SK-N-SH (cell line): ENCODE results near the gene DNAH9. TPM values are rescaled to one million over a fixed set of nuclear protein-coding genes. Genes with fewer than 3 reads are reported as not detected.

ENCODE experiments used
- CTCF ChIA-PET: fragments of 300-600, 350-600 bp; formaldehyde crosslinking; extraction: SDS; loops from one replicate; lab custom pipeline; 2021; lab: Yijun Ruan, JAX
- POLR2A ChIA-PET: fragments of 350-600 bp; sonication (Branson Sonifier 250); formaldehyde crosslinking; extraction: SDS; loops from one replicate; lab custom pipeline; 2020; ENCODE audit warnings: antibody characterized with exemption, inconsistent platforms; lab: Yijun Ruan, JAX
- DNase-seq: peaks from one replicate; pipeline ENCODE4 v3.0.0; 2012
- H2AFZ ChIP-seq: fragments of 200-600 bp; sonication (generic); 2 replicates; pipeline ENCODE4 v1.8.1; 2016; ENCODE audit warnings: antibody characterized with exemption, mild to moderate bottlenecking, low read depth
- H3F3A ChIP-seq: fragments of 200-600 bp; sonication (generic); replicated peaks from 2 replicates; pipeline ENCODE3; 2016; ENCODE audit warnings: antibody characterized with exemption, mild to moderate bottlenecking; ENCODE audit not compliant: insufficient read depth
- H3K27ac ChIP-seq, 2 experiments: fragments of 200-500 bp in 1 of 2; fragments of 200-600 bp in 1 of 2; sonication (Bioruptor generic) in 1 of 2; sonication (generic), shearing (Covaris generic) in 1 of 2; 2 replicates each; pipeline versions ENCODE4 v1.5.1 to v1.6.1; 2014 to 2016; ENCODE audit warnings: low read depth in 2 of 2, inconsistent platforms in 1 of 2, low read length in 1 of 2, mild to moderate bottlenecking in 1 of 2, mixed read lengths in 1 of 2
- H3K27me3 ChIP-seq: fragments of 200-600 bp; sonication (generic), shearing (Covaris generic); 2 replicates; pipeline ENCODE4 v1.6.1; 2016; ENCODE audit warnings: mixed run types; ENCODE audit not compliant: insufficient read depth
- H3K36me3 ChIP-seq, 2 experiments: fragments of 200-500 bp in 1 of 2; fragments of 200-600 bp in 1 of 2; sonication (Bioruptor generic) in 1 of 2; sonication (generic) in 1 of 2; replicated peaks in 1 of 2; 2 replicates each; pipeline versions ENCODE3 to v1.5.1; 2014 to 2016; ENCODE audit warnings: low read length in 1 of 2, mild to moderate bottlenecking in 1 of 2; ENCODE audit not compliant: insufficient read depth in 2 of 2, control insufficient read depth in 1 of 2
- H3K4me1 ChIP-seq, 2 experiments: fragments of 200-500 bp in 1 of 2; fragments of 200-600 bp in 1 of 2; sonication (Bioruptor generic) in 1 of 2; sonication (generic), shearing (Covaris generic) in 1 of 2; 2 replicates each; pipeline versions ENCODE4 v1.5.1 to v1.6.1; 2014 to 2016; ENCODE audit warnings: low read depth in 1 of 2, low read length in 1 of 2, mixed run types in 1 of 2; ENCODE audit not compliant: insufficient read depth in 2 of 2, control insufficient read depth in 1 of 2
- H3K4me2 ChIP-seq: fragments of 200-600 bp; sonication (generic), shearing (Covaris generic); 2 replicates; pipeline ENCODE4 v1.6.1; 2017; ENCODE audit warnings: mixed run types
- H3K4me3 ChIP-seq, 2 experiments: fragments of 200-500 bp in 1 of 2; fragments of 200-600 bp in 1 of 2; sonication (Bioruptor generic) in 1 of 2; sonication (generic), shearing (Covaris generic) in 1 of 2; 2 replicates each; pipeline versions ENCODE4 v1.5.1 to v1.8.1; 2014 to 2016; ENCODE audit warnings: low read depth in 2 of 2, inconsistent platforms in 1 of 2, low read length in 1 of 2, mild to moderate bottlenecking in 1 of 2, mixed read lengths in 1 of 2, moderate library complexity in 1 of 2
- H3K79me2 ChIP-seq: fragments of 200-600 bp; sonication (generic); 2 replicates; pipeline ENCODE4 v1.8.1; 2017; ENCODE audit warnings: mild to moderate bottlenecking; ENCODE audit not compliant: insufficient read depth
- H3K9ac ChIP-seq: fragments of 200-600 bp; sonication (generic); 2 replicates; pipeline ENCODE4 v1.6.1; 2017; ENCODE audit warnings: mixed run types
- H3K9me2 ChIP-seq: fragments of 200-600 bp; sonication (generic); 2 replicates; pipeline ENCODE4 v1.6.1; 2017; ENCODE audit warnings: mixed run types
- H3K9me3 ChIP-seq: fragments of 200-600 bp; sonication (generic); 2 replicates; pipeline ENCODE4 v1.6.1; 2017; ENCODE audit warnings: mixed run types, mild to moderate bottlenecking, moderate library complexity
- H4K20me1 ChIP-seq: fragments of 200-600 bp; sonication (generic); 2 replicates; pipeline ENCODE4 v1.6.1; 2017; ENCODE audit warnings: mild to moderate bottlenecking, mixed run types; ENCODE audit not compliant: insufficient read depth
- CHD2 ChIP-seq: fragments of 150-350 bp; IDR thresholded peaks from 2 replicates; pipeline ENCODE4 v1.6.1; 2018; ENCODE audit warnings: low read length; ENCODE audit not compliant: partially characterized antibody
- CTCF ChIP-seq: fragments of 200-600 bp; sonication (generic); IDR thresholded peaks from 2 replicates; pipeline ENCODE4 v1.6.1; 2017; ENCODE audit warnings: antibody characterized with exemption, mild to moderate bottlenecking, moderate library complexity
- ELF1 ChIP-seq: IDR thresholded peaks from 2 replicates; pipeline ENCODE4 v1.4.0; 2012
- EP300 ChIP-seq, 2 experiments: IDR thresholded peaks; 2 replicates each; pipeline versions ENCODE4 v1.4.0 to v1.6.1; 2012; ENCODE audit warnings: borderline replicate concordance in 1 of 2, low read depth in 1 of 2, low read length in 1 of 2
- EZH2phosphoT487 ChIP-seq: fragments of 200-600 bp; sonication (generic); IDR thresholded peaks from 2 replicates; pipeline ENCODE4 v1.6.1; 2017; ENCODE audit warnings: low read depth, mixed run types, mild to moderate bottlenecking, antibody characterized with exemption, moderate library complexity, borderline replicate concordance
- FOXJ3 ChIP-seq: sonication (generic); formaldehyde crosslinking; IDR thresholded peaks from 2 replicates; pipeline ENCODE4 v1.5.1; 2020; ENCODE audit warnings: mild to moderate bottlenecking, missing genetic modification reagents
- FOXM1 ChIP-seq: IDR thresholded peaks from 2 replicates; pipeline ENCODE4 v1.4.0; 2012; ENCODE audit warnings: low read depth, mild to moderate bottlenecking
- GATA2 ChIP-seq: sonication (generic); formaldehyde crosslinking; IDR thresholded peaks from 2 replicates; pipeline ENCODE4 v1.5.0; 2020; ENCODE audit warnings: mild to moderate bottlenecking, missing genetic modification reagents
- IRF3 ChIP-seq: fragments of 150-350 bp; IDR thresholded peaks from 2 replicates; pipeline ENCODE4 v1.6.1; 2016; ENCODE audit warnings: mild to moderate bottlenecking, low read depth, low read length
- JUND ChIP-seq: IDR thresholded peaks from 2 replicates; pipeline ENCODE4 v1.4.0; 2012
- MAX ChIP-seq: IDR thresholded peaks from 2 replicates; pipeline ENCODE4 v1.4.0; 2012; ENCODE audit warnings: low read depth
- MEF2A ChIP-seq: IDR thresholded peaks from 2 replicates; pipeline ENCODE4 v1.4.0; 2012; ENCODE audit warnings: low read depth, borderline replicate concordance
- NFIC ChIP-seq: IDR thresholded peaks from 2 replicates; pipeline ENCODE4 v1.4.0; 2012; ENCODE audit warnings: borderline replicate concordance
- PBX3 ChIP-seq: IDR thresholded peaks from 2 replicates; pipeline ENCODE4; 2012
- SIN3A ChIP-seq: IDR thresholded peaks from 2 replicates; pipeline ENCODE4 v1.6.1; 2012; ENCODE audit warnings: low read depth, mild to moderate bottlenecking, low read length, moderate library complexity, borderline replicate concordance
- TAF1 ChIP-seq: IDR thresholded peaks from 2 replicates; pipeline ENCODE4 v1.6.1; 2012; ENCODE audit warnings: low read depth, mild to moderate bottlenecking, low read length, moderate library complexity, borderline replicate concordance
- TCF12 ChIP-seq: IDR thresholded peaks from 2 replicates; pipeline ENCODE4 v1.4.0; 2012
- USF2 ChIP-seq: fragments of 150-350 bp; IDR thresholded peaks from 2 replicates; pipeline ENCODE4 v1.6.1; 2017; ENCODE audit warnings: antibody characterized with exemption, low read length, low read depth, borderline replicate concordance
- ZBTB33 ChIP-seq: IDR thresholded peaks from 2 replicates; pipeline ENCODE4 v1.4.0; 2012; ENCODE audit warnings: low read depth, borderline replicate concordance
- WGBS: methylation state at CpG from one replicate; pipeline ENCODE4 v1.1.6; 2017; ENCODE audit warnings: low lambda C conversion rate; 5-methylcytosine and 5-hydroxymethylcytosine counted together
- polyA plus RNA-seq, 3 experiments: library from polyadenylated mRNA; depleted of rRNA; stranded (reverse); fragments of >200 nt; gene quantifications; 2 replicates each; pipeline ENCODE4 v1.2.3, GENCODE V29; 2012

The DNAH9 gene
- polyA plus RNA-seq, 1 of the 3 experiments (the other 2 are of a cell fraction): not detected

GRCh38 chr17:11896199-11896598 lies 297.9 kb downstream of the DNAH9 start:
- TF ChIP-seq ZBTB33 (no peak), IRF3 (no peak), SIN3A (no peak), EP300 (IDR thresholded peaks at IDR 0.05; ENCODE audit: borderline replicate concordance in 1 of 2, low read depth in 1 of 2, low read length in 1 of 2) (no peak), MEF2A (no peak), USF2 (no peak), ELF1 (no peak), MAX (no peak), TCF12 (no peak), PBX3 (no peak), FOXJ3 (no peak), EZH2phosphoT487 (no peak), TAF1 (no peak), GATA2 (CRISPR knock-in tag) (no peak), CTCF (no peak), NFIC (no peak), FOXM1 (no peak), CHD2 (no peak), JUND (no peak)
- TF ChIP-seq, all 33 proteins: peak for 0
- no peaks in the 10 kb centered on the region for H3K9me3 ChIP-seq
- 14% methylated on average over 1 of the region's 1 CpG for WGBS
- no peaks in the 10 kb centered on the region for H3F3A ChIP-seq
- no peak overlapping the region for H2AFZ ChIP-seq
- no peaks in the 10 kb centered on the region for H3K79me2 ChIP-seq
- H3K9ac ChIP-seq: no peak overlapping the region
- H3K36me3 ChIP-seq: no peaks in the 10 kb centered on the region
- no peaks in the 10 kb centered on the region for H3K27me3 ChIP-seq
- no peak overlapping the region for H3K4me3 ChIP-seq
- no peaks in the 10 kb centered on the region for H4K20me1 ChIP-seq
- no peak overlapping the region for H3K4me2 ChIP-seq
- no peaks in the 10 kb centered on the region for H3K4me1 ChIP-seq
- POLR2A ChIA-PET: no interaction called here
- H3K27ac ChIP-seq: no peak overlapping the region
- no peak for DNase-seq
- no peaks in the 10 kb centered on the region for H3K9me2 ChIP-seq
- CTCF ChIA-PET: no interaction called here
